Thoracic aorta (tissue), 2 donors: ENCODE results near the gene ZNF407. TPM values are rescaled to one million over a fixed set of nuclear protein-coding genes. Genes with fewer than 3 reads are reported as not detected.

Experiments used
- ATAC-seq: fragments of 150-250 bp; one replicate; pipeline ENCODE4 v1.8.0; 2017; ENCODE audit warnings: low read depth; ENCODE audit not compliant: insufficient number of reproducible peaks, low FRiP score
- DNase-seq: peaks from one replicate; pipeline ENCODE4 v3.0.0-alpha.2; 2020; ENCODE audit warnings: low spot score
- H3K27ac ChIP-seq, 2 donors: fragments of 200-600 bp; sonication (generic); 1 replicate in 1 of 2; 2 replicates in 1 of 2; pipeline ENCODE4 v1.5.1; 2016; ENCODE audit warnings: mild to moderate bottlenecking in 2 of 2, moderate library complexity in 2 of 2
- H3K27me3 ChIP-seq: fragments of 200-600 bp; sonication (generic); replicated peaks from 2 replicates; pipeline ENCODE4 v1.6.0; 2016; ENCODE audit warnings: mild to moderate bottlenecking; ENCODE audit not compliant: insufficient read depth
- H3K36me3 ChIP-seq: fragments of 200-600 bp; sonication (generic); one replicate; pipeline ENCODE4 v1.5.1; 2016
- H3K4me1 ChIP-seq, 2 donors: fragments of 200-600 bp; sonication (generic); 1 replicate in 1 of 2; 2 replicates in 1 of 2; pipeline versions ENCODE4 v1.5.1 to v1.6.0; 2016; ENCODE audit warnings: low read depth in 2 of 2, mild to moderate bottlenecking in 1 of 2; ENCODE audit not compliant: control insufficient read depth in 1 of 2
- H3K4me3 ChIP-seq: fragments of 200-600 bp; sonication (generic); 2 replicates; pipeline ENCODE4 v1.5.1; 2016; ENCODE audit warnings: mild to moderate bottlenecking
- H3K9me3 ChIP-seq: fragments of 200-600 bp; sonication (generic); 2 replicates; pipeline ENCODE4 v1.5.1; 2016
- CTCF ChIP-seq: fragments of 200-600 bp; sonication (generic); IDR thresholded peaks from one replicate; pipeline ENCODE4 v1.5.1; 2019; ENCODE audit warnings: antibody characterized with exemption
- total RNA-seq, 2 donors: library from RNA; depleted of rRNA; stranded (reverse); fragments of >200 nt; gene quantifications; one replicate each; pipeline versions ENCODE4 v1.1.0 to v1.2.3, GENCODE V29; 2016

Gene ZNF407
- total RNA-seq, 2 donors from 2014 or later: 18.7 to 26.7 TPM

DNA sequence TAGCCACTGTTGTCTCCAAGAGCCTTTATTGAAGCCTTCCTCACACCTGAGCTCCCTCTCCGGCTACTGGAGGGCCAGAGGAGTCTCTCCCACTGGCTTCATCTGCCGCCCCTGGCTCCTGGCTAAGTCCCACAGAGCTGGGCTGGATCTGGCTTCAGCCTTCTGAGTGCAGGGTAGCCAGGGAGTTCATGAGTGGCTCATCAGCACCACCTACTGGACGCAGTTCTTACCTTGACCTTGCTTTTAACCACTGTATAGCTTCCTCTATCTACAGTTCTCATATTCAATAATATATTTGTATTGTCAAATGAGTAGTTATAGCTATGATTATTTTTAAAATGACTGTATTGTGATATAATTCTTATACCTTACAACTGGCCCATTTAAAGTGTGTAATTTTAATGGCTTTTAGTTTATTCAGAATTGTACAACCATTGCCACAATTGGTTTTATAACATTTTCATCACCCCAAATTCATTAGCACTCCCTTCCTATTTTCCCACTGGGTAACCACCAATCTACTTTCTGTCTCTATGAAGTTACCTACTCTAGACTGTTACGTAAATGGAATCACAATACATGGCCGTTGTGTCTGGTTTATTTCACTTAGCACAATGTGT is 45.6 kb upstream of the ZNF407 start:
- Histone ChIP-seq H3K36me3 (no peaks in the 10 kb centered on the region), H3K4me3 (no peak overlapping the region), H3K9me3 (peaks cover 9% of the 10 kb centered on the region), H3K27ac (no peak overlapping the region), H3K4me1 (peaks cover 0 to 5% of the 10 kb centered on the region in 2 donors), H3K27me3 (no peaks in the 10 kb centered on the region)
- peak; percentile 83 for TF ChIP-seq CTCF
- DNase-seq (peak; percentile 50), ATAC-seq (peak; percentile 89)

DNA sequence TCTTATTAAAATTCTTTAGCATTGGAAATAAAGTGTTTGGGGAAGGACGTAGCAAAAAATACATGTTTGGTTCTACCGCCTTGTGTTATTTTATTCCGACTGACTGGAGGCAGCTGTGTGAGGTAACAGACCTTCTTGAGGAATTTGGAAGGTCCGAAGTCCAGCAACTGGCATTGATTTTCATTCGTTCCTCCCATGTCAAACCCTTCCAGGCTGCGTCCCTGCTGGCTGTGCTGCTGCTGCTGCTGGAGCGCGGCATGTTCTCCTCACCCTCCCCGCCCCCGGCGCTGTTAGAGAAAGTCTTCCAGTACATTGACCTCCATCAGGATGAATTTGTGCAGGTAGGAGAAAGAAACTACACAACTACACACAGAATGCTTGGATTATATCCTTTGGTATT is 41.5 kb upstream of the ZNF407 start:
- H3K36me3 ChIP-seq: no peaks in the 10 kb centered on the region
- ATAC-seq: no peak

DNA sequence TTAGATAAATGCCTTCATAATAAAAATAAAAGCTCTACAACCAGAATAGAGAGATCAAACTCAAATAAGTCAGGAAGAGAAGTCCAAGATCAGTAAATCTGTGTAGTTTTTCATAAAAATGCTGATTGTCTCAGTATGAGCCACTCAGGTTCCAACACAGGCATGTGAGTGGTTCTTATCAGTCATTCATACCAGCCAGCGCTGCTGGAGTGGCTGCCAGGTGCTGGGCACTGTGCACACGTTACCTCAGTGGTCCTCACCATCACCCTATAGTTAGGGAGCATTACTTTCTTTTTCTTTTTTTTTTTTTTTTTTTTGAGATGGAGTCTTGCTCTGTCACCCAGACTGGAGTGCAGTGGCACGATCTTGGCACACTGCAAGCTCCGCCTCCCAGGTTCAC is 39.6 kb upstream of the ZNF407 start:
- H3K36me3 ChIP-seq: no peaks in the 10 kb centered on the region
- no peak for TF ChIP-seq CTCF
- H3K27me3 ChIP-seq: no peaks in the 10 kb centered on the region
- H3K27ac ChIP-seq: no peak overlapping the region
- H3K4me3 ChIP-seq: no peak overlapping the region
- DNase-seq (no peak), ATAC-seq (no peak)
- no peaks in the 10 kb centered on the region for H3K4me1 ChIP-seq
- H3K9me3 ChIP-seq: no peaks in the 10 kb centered on the region

More for the DNA sequence above, 41.5 kb upstream of the ZNF407 start:
- Histone ChIP-seq H3K27ac (no peak overlapping the region), H3K9me3 (no peaks in the 10 kb centered on the region), H3K27me3 (no peaks in the 10 kb centered on the region), H3K4me1 (no peaks in the 10 kb centered on the region), H3K4me3 (no peak overlapping the region)
- TF ChIP-seq CTCF: no peak
- no peak for DNase-seq

- ATAC-seq: no peak
- DNase-seq: no peak
- H3K4me1 ChIP-seq: no peaks in the 10 kb centered on the region
- no peak overlapping the region for H3K27ac ChIP-seq
- TF ChIP-seq CTCF: no peak
- no peaks in the 10 kb centered on the region for H3K9me3 ChIP-seq
- no peak overlapping the region for H3K4me3 ChIP-seq
- H3K36me3 ChIP-seq: no peaks in the 10 kb centered on the region
- no peaks in the 10 kb centered on the region for H3K27me3 ChIP-seq
These were observed 35.4 kb upstream of the ZNF407 start for GRCh38 chr18:74562131-74562730.

- no peaks in the 10 kb centered on the region for H3K27me3 ChIP-seq
- no peaks in the 10 kb centered on the region for H3K4me1 ChIP-seq
- no peak for TF ChIP-seq CTCF
- no peak overlapping the region for H3K4me3 ChIP-seq
- no peak for ATAC-seq
- DNase-seq: no peak
- H3K27ac ChIP-seq: no peak overlapping the region
- H3K36me3 ChIP-seq: no peaks in the 10 kb centered on the region
- no peaks in the 10 kb centered on the region for H3K9me3 ChIP-seq
These were observed 34.9 kb upstream of the ZNF407 start for GRCh38 chr18:74562775-74563174.
